ENCODE results near the gene KAT14.

Gene KAT14

DNA sequence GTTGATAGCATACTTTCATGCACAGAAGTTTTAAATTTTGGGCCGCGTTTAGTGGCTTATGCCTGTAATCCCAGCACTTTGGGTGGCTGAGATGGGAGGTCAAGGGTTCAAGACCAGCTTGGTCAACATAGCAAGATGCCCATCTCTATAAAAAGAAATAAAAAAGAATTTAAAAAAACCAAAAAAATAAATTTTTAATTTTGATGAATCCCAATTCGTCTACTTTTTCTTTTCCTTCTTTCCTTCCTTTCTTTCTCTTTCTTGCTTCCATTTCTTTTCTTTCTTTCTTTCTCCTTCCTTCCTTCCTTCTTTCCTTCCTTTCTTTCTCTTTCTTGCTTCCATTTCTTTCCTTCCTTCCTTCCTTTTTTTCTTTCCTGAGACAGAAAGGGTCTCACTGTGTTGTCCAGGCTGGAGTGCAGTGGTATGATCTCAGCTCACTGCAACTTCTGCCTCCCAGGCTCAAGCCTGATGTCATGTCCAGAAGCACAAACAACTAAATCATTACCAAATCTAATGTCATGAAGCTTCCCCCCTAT, 95.8 kb downstream of the KAT14 start:
- no peak for TF ChIP-seq EZH2phosphoT487 (IDR thresholded peaks at IDR 0.05; ENCODE audit: borderline replicate concordance, low read length)
- TF ChIP-seq, protein P1, sequence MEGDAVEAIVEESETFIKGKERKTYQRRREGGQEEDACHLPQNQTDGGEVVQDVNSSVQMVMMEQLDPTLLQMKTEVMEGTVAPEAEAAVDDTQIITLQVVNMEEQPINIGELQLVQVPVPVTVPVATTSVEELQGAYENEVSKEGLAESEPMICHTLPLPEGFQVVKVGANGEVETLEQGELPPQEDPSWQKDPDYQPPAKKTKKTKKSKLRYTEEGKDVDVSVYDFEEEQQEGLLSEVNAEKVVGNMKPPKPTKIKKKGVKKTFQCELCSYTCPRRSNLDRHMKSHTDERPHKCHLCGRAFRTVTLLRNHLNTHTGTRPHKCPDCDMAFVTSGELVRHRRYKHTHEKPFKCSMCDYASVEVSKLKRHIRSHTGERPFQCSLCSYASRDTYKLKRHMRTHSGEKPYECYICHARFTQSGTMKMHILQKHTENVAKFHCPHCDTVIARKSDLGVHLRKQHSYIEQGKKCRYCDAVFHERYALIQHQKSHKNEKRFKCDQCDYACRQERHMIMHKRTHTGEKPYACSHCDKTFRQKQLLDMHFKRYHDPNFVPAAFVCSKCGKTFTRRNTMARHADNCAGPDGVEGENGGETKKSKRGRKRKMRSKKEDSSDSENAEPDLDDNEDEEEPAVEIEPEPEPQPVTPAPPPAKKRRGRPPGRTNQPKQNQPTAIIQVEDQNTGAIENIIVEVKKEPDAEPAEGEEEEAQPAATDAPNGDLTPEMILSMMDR (IDR thresholded peaks at IDR 0.05; ENCODE audit: low read depth, low read length, poor library complexity, severe bottlenecking), result no peak
- Histone ChIP-seq H3K4me2 (ENCODE audit: low read length) (no peak overlapping the region), H3K36me3 (ENCODE audit: control insufficient read depth, low read length) (no peaks in the 10 kb centered on the region), H3K9me2 (replicated peaks; ENCODE audit: control insufficient read depth, low read length) (no peaks in the 10 kb centered on the region), H3K27ac (ENCODE audit: low read depth, low read length) (no peak overlapping the region), H3K79me2 (ENCODE audit: control insufficient read depth, low read length) (no peaks in the 10 kb centered on the region), H3K4me3 (ENCODE audit: low read length) (no peak overlapping the region), H3F3A (ENCODE audit: control insufficient read depth, insufficient read depth) (no peaks in the 10 kb centered on the region), H3K9me3 (ENCODE audit: control insufficient read depth, insufficient read depth, low read length) (peaks cover 5% of the 10 kb centered on the region; the same call in 1 of the 2 replicates), H4K20me1 (ENCODE audit: control insufficient read depth, insufficient read depth, low read depth, low read length) (no peaks in the 10 kb centered on the region), H3K4me1 (ENCODE audit: control insufficient read depth, low read length) (no peaks in the 10 kb centered on the region), H3K27me3 (ENCODE audit: control insufficient read depth, low read length) (peaks cover 6% of the 10 kb centered on the region; the same call in 1 of the 2 replicates)
